BLaER1 treated with 17β-estradiol and CSF1 and Interleukin-3, amounts not matched to agents 10 nM and 100 nM (cell line): ENCODE data around the gene MYL12B.

ENCODE experiments used
- H3K27ac ChIP-seq, 11 experiments: shearing (Covaris generic); formaldehyde crosslinking; 2 replicates each; pipeline ENCODE4 v1.8.1; 2022
- H3K27me3 ChIP-seq, 11 experiments: shearing (Covaris generic); formaldehyde crosslinking; 2 replicates each; pipeline ENCODE4 v1.8.1; 2022
- H3K36me3 ChIP-seq, 11 experiments: shearing (Covaris generic); formaldehyde crosslinking; 2 replicates each; pipeline ENCODE4 v1.8.1; 2022
- H3K4me1 ChIP-seq, 10 experiments: shearing (Covaris generic); formaldehyde crosslinking; 2 replicates each; pipeline ENCODE4 v1.8.1; 2022
- H3K4me2 ChIP-seq, 11 experiments: shearing (Covaris generic); formaldehyde crosslinking; 2 replicates each; pipeline ENCODE4 v1.8.1; 2022
- H3K4me3 ChIP-seq, 10 experiments: shearing (Covaris generic); formaldehyde crosslinking; 2 replicates each; pipeline ENCODE4 v1.8.1; 2022
- H3K9ac ChIP-seq, 11 experiments: shearing (Covaris generic); formaldehyde crosslinking; 2 replicates each; pipeline ENCODE4 v1.8.1; 2022
- H3K9me3 ChIP-seq, 11 experiments: shearing (Covaris generic); formaldehyde crosslinking; replicated peaks in 1 of 11; 2 replicates each; pipeline ENCODE4 v1.8.1; 2022
- H4K20me1 ChIP-seq, 11 experiments: shearing (Covaris generic); formaldehyde crosslinking; 2 replicates each; pipeline ENCODE4 v1.8.1; 2022
- Cebpa-rat ChIP-seq, 11 experiments: shearing (Covaris generic); IDR thresholded peaks; 2 replicates each; pipeline ENCODE4 v1.8.1; 2022

MYL12B gene

GRCh38 chr18:3251963-3252277, 10.0 kb upstream of the MYL12B start:
- peaks cover 54 to 78% (median 63%) of the 10 kb centered on the region in 11 experiments for H3K36me3 ChIP-seq
- peak overlapping the region in 5 of 10 experiments; percentile 41 to 100 (median 93); a peak in 8 of 20 replicates for H3K4me3 ChIP-seq
- peaks cover 58 to 77% (median 72%) of the 10 kb centered on the region in 10 experiments for H3K4me1 ChIP-seq
- peak overlapping the region; percentile 71 to 97 (median 92) for H3K4me2 ChIP-seq
- peak overlapping the region in 5 of 11 experiments; percentile 10 to 99 (median 31); a peak in 5 of 22 replicates for H3K9ac ChIP-seq
- no peak for TF ChIP-seq Cebpa-rat (IDR thresholded peaks at IDR 0.05)
- peaks cover 8 to 84% (median 82%) of the 10 kb centered on the region in 11 experiments; a peak in 21 of 22 replicates for H4K20me1 ChIP-seq
- no peaks in the 10 kb centered on the region for H3K9me3 ChIP-seq
- peak overlapping the region in 7 of 11 experiments; percentile 3 to 100 (median 98); a peak in 8 of 22 replicates for H3K27ac ChIP-seq
- H3K27me3 ChIP-seq, result no peaks in the 10 kb centered on the region

- no peak overlapping the region for H3K4me3 ChIP-seq
- H3K4me1 ChIP-seq, result peaks cover 65 to 86% (median 81%) of the 10 kb centered on the region in 10 experiments
- TF ChIP-seq Cebpa-rat (IDR thresholded peaks at IDR 0.05), result no peak
- peaks cover 63 to 87% (median 72%) of the 10 kb centered on the region in 11 experiments for H3K36me3 ChIP-seq
- no peaks in the 10 kb centered on the region for H3K27me3 ChIP-seq
- H3K27ac ChIP-seq, result peak overlapping the region in 1 of 11 experiments; percentile 99; a peak in 2 of 22 replicates
- H4K20me1 ChIP-seq, result peaks cover 7 to 93% (median 87%) of the 10 kb centered on the region in 11 experiments; a peak in 21 of 22 replicates
- H3K9me3 ChIP-seq, result no peaks in the 10 kb centered on the region
- no peak overlapping the region; a peak in 1 of 22 replicates for H3K9ac ChIP-seq
- H3K4me2 ChIP-seq, result peak overlapping the region; percentile 10 to 96 (median 92); a peak in 19 of 22 replicates
These were observed 9.1 kb upstream of the MYL12B start for GRCh38 chr18:3252843-3253242.

GRCh38 chr18:3254725-3255124, 7.2 kb upstream of the MYL12B start:
- peak overlapping the region; percentile 3 to 93 (median 35); a peak in 16 of 22 replicates for H3K4me2 ChIP-seq
- peaks cover 67 to 95% (median 79%) of the 10 kb centered on the region in 11 experiments for H3K36me3 ChIP-seq
- H3K4me3 ChIP-seq, result no peak overlapping the region
- 0 out of 22 replicates have a peak overlapping the region, but pooled peaks of 1 of the 11 experiments have one; percentile 25 for H3K27ac ChIP-seq
- peaks cover 84 to 100% (median 98%) of the 10 kb centered on the region in 10 experiments for H3K4me1 ChIP-seq
- H3K9ac ChIP-seq, result no peak overlapping the region
- no peaks in the 10 kb centered on the region for H3K9me3 ChIP-seq
- H3K27me3 ChIP-seq, result no peaks in the 10 kb centered on the region
- H4K20me1 ChIP-seq, result peaks cover 0 to 96% (median 77%) of the 10 kb centered on the region in 11 experiments; a peak in 19 of 22 replicates
- TF ChIP-seq Cebpa-rat (IDR thresholded peaks at IDR 0.05), result no peak

- Histone ChIP-seq H3K9ac (no peak overlapping the region), H3K36me3 (peaks cover 63 to 85% (median 71%) of the 10 kb centered on the region in 11 experiments), H3K4me2 (peak overlapping the region; percentile 9 to 93 (median 37); a peak in 16 of 22 replicates), H3K4me3 (no peak overlapping the region; a peak in 1 of 20 replicates), H4K20me1 (peaks cover 0 to 86% (median 67%) of the 10 kb centered on the region in 11 experiments; a peak in 19 of 22 replicates), H3K4me1 (peaks cover 85 to 100% (median 98%) of the 10 kb centered on the region in 10 experiments), H3K9me3 (no peaks in the 10 kb centered on the region), H3K27me3 (no peaks in the 10 kb centered on the region), H3K27ac (peak overlapping the region in 1 of 11 experiments; percentile 62; a peak in 1 of 22 replicates)
- TF ChIP-seq Cebpa-rat (IDR thresholded peaks at IDR 0.05), result no peak
These were observed 6.2 kb upstream of the MYL12B start for GRCh38 chr18:3255611-3256165.

- no peak overlapping the region for H3K4me3 ChIP-seq
- H3K36me3 ChIP-seq, result peaks cover 63 to 76% (median 70%) of the 10 kb centered on the region in 11 experiments
- peak overlapping the region; percentile 32 to 93 (median 48); a peak in 19 of 22 replicates for H3K4me2 ChIP-seq
- H3K9me3 ChIP-seq, result no peaks in the 10 kb centered on the region
- H4K20me1 ChIP-seq, result peaks cover 0 to 74% (median 55%) of the 10 kb centered on the region in 11 experiments; a peak in 18 of 22 replicates
- H3K27ac ChIP-seq, result peak overlapping the region in 7 of 11 experiments; percentile 9 to 62 (median 18); a peak in 8 of 22 replicates
- no peak for TF ChIP-seq Cebpa-rat (IDR thresholded peaks at IDR 0.05)
- H3K4me1 ChIP-seq, result peaks cover 78 to 92% (median 89%) of the 10 kb centered on the region in 10 experiments
- peak overlapping the region in 6 of 11 experiments; percentile 24 to 52 (median 44); a peak in 9 of 22 replicates for H3K9ac ChIP-seq
- no peaks in the 10 kb centered on the region for H3K27me3 ChIP-seq
These were observed 5.0 kb upstream of the MYL12B start for GRCh38 chr18:3256693-3257626.

- no peak overlapping the region for H3K4me3 ChIP-seq
- peaks cover 74 to 85% (median 82%) of the 10 kb centered on the region in 10 experiments for H3K4me1 ChIP-seq
- peak overlapping the region in 8 of 11 experiments; percentile 4 to 93 (median 90); a peak in 10 of 22 replicates for H3K4me2 ChIP-seq
- peak overlapping the region in 2 of 11 experiments; percentile 9 to 62; a peak in 3 of 22 replicates for H3K27ac ChIP-seq
- no peak for TF ChIP-seq Cebpa-rat (IDR thresholded peaks at IDR 0.05)
- peaks cover 6 to 69% (median 47%) of the 10 kb centered on the region in 11 experiments; a peak in 19 of 22 replicates for H4K20me1 ChIP-seq
- no peaks in the 10 kb centered on the region for H3K27me3 ChIP-seq
- H3K36me3 ChIP-seq, result peaks cover 62 to 69% (median 67%) of the 10 kb centered on the region in 11 experiments
- peak overlapping the region in 1 of 11 experiments; percentile 41; a peak in 2 of 22 replicates for H3K9ac ChIP-seq
- H3K9me3 ChIP-seq, result no peaks in the 10 kb centered on the region
These were observed 4.3 kb upstream of the MYL12B start for GRCh38 chr18:3257627-3258120.

GRCh38 chr18:3260995-3261372, 949 bp upstream of the MYL12B start:
- Histone ChIP-seq H3K9me3 (no peaks in the 10 kb centered on the region), H3K36me3 (peaks cover 29 to 39% (median 35%) of the 10 kb centered on the region in 11 experiments), H3K27ac (peak overlapping the region; percentile 98 to 100 (median 99)), H3K27me3 (no peaks in the 10 kb centered on the region), H3K9ac (peak overlapping the region; percentile 97 to 99 (median 99)), H4K20me1 (peaks cover 39 to 69% (median 47%) of the 10 kb centered on the region in 11 experiments), H3K4me3 (peak overlapping the region; percentile 87 to 99 (median 97)), H3K4me2 (peak overlapping the region; percentile 87 to 94 (median 93)), H3K4me1 (peaks cover 66 to 79% (median 76%) of the 10 kb centered on the region in 10 experiments)
- no peak for TF ChIP-seq Cebpa-rat (IDR thresholded peaks at IDR 0.05)
